ENCODE measurements around the gene ZNF532. TPM values are rescaled to one million over a fixed set of nuclear protein-coding genes. Genes with fewer than 3 reads are reported as not detected.
A peak's percentile ranks its signal among the peaks of the same experiment; 100 is the strongest.

ZNF532 gene
- total RNA-seq, 8 experiments from 2014 or later, result 28.6 to 161 (median 137) TPM

DNA sequence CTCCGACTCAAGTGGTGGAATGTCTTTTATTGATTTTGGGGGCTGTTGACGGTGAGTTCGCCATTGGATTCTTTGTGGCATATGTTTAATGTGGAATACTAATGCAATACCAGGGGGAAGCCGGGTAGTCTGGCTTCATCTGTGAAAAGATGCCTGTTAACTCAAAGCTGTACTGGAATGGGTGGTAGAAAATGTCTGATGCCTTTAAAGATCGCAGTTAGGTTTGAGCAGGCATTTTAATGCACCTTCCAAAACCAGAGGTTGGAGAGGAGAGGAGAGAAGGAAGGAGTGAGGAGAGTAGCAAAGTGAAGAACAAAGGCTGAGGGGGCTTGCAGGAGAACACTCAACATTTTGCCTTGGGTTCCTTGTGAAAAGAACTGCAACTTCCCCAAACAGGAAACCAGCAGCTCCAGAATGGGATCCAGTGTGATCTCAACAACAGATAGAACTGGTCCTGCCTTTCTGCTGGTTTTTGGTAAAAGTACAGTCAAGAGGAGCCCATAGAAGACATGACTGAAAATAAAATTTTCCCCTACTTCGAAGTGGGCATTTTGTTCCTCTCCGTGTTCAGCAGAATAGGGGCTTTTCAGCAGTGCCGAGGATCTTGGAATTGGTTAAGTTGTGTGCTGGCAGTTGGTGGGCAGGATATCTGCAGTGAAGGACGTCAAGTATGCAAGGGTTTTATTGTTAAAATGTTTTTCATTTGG lies 1.5 kb downstream of the ZNF532 start:
- 0 to 76% (median 24%) methylated on average over 1 to 9 of the region's 9 CpGs; no CpG with 5 or more reads in 1 of the 10 experiments for WGBS, 10 experiments
- H3K4me3 ChIP-seq, result peak overlapping the region; percentile 36 to 47 (median 43)
- ATAC-seq (replicated peaks in 6 of 8), result no peak
- peak overlapping the region; percentile 100 for H3K27ac ChIP-seq
- H3K4me1 ChIP-seq (replicated peaks in 1 of 2), result peaks cover 56 to 69% of the 10 kb centered on the region in 2 donors
- in situ Hi-C loops (cut with MboI; ENCODE audit: low pct_unique_long_range_greater_than_20kb in 2 of 9, low sequenced_read_pairs in 9 of 9, unreplicated experiment in 9 of 9), result no loop called here

DNA sequence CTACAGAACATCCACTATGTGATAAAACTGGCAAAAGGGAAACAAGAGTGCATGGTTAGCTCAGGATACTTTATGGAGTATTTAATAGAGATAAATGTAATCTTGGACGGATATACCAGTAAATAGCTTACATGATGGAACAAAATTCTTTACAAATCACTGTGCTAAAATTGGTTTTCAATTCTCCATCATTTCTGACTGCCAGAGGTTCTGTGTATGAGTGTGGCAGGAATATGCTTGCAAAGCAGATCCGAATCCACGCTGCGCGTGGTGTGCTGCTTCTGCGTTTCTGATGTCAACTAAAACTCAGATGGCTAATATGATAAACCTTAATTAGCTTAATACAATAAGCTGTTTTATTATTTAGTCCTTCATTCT lies 2.1 kb downstream of the ZNF532 start:
- WGBS, 10 experiments, result 53 to 100% (median 63%) methylated on average over 1 to 6 of the region's 6 CpGs; no CpG with 5 or more reads in 1 of the 10 experiments
- peak overlapping the region; percentile 100 for H3K27ac ChIP-seq
- ATAC-seq (replicated peaks in 6 of 8), result no peak
- peak overlapping the region; percentile 36 to 47 (median 43) for H3K4me3 ChIP-seq
- peaks cover 51 to 68% of the 10 kb centered on the region in 2 donors for H3K4me1 ChIP-seq (replicated peaks in 1 of 2)
- in situ Hi-C loops (cut with MboI; ENCODE audit: low pct_unique_long_range_greater_than_20kb in 2 of 9, low sequenced_read_pairs in 9 of 9, unreplicated experiment in 9 of 9), result no loop called here

DNA sequence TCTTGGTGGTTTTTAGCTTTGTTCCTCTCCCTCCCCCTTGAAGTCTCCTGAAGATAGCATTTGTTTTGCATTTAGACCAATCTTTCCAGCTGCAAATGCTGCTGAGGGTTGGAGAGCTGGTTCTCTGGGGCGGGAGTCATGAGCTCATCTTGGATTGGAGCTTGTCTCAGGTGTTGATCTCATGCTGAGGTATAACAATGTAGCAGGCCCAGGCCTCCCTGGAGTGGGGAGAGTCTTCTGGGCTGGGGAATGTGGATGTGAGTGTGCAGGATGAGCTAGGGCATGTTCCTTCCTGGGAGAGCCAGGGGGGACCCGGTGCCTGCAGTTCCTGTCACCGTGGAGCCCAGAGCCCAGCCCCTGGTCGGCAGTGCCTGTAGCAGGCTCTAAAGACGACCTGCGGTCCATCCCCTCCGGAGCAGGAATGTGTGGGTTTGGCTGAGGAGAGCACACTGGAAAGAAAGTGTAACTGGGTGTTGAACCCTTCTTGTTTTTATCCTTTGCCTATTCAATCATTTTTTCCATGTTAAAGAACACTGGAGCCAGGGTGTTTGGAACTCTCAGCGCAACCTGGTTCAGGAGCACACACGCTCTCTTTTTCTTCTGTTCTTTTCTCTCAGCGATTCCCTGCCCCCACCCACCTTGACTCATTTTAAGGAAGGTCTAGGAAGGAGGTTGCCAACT lies 2.7 kb downstream of the ZNF532 start:
- peak overlapping the region; percentile 36 to 47 (median 43) for H3K4me3 ChIP-seq
- ATAC-seq (replicated peaks in 6 of 8), result peak in 5 of 8 experiments; percentile 42 to 52 (median 48)
- in situ Hi-C loops (cut with MboI; ENCODE audit: low pct_unique_long_range_greater_than_20kb in 2 of 9, low sequenced_read_pairs in 9 of 9, unreplicated experiment in 9 of 9), result no loop called here
- H3K4me1 ChIP-seq (replicated peaks in 1 of 2), result peaks cover 44 to 61% of the 10 kb centered on the region in 2 donors
- peak overlapping the region; percentile 100 for H3K27ac ChIP-seq
- WGBS, 10 experiments, result 35 to 83% (median 77%) methylated on average over 3 to 6 of the region's 10 CpGs; no CpG with 5 or more reads in 3 of the 10 experiments

DNA sequence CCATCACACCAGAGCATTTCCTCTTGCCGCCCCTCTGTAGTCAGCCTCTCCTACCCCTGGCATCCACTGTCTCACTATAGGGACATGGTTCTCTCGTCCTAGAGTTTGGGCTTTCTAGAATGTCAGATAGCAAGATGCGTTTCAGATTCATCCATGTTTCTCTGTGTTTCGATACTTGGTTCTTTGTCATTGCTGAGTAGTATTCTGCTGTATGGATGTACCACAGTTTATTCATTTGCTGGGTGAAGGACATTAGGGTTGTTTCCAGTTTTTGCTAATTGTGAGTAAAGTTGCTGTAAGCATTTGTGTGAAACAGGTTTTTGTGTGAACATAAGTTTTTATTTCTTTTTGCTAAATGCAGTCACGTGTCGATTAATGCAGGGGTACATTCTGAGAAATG lies 3.8 kb downstream of the ZNF532 start:
- Histone ChIP-seq H3K4me3 (no peak overlapping the region), H3K4me1 (replicated peaks in 1 of 2) (peaks cover 37 to 55% of the 10 kb centered on the region in 2 donors), H3K27ac (no peak overlapping the region)
- WGBS, 10 experiments, result 95 to 100% (median 100%) methylated on average over 2 to 5 of the region's 6 CpGs; no CpG with 5 or more reads in 3 of the 10 experiments
- in situ Hi-C loops (cut with MboI; ENCODE audit: low pct_unique_long_range_greater_than_20kb in 2 of 9, low sequenced_read_pairs in 9 of 9, unreplicated experiment in 9 of 9), result no loop called here
- ATAC-seq (replicated peaks in 6 of 8), result no peak

DNA sequence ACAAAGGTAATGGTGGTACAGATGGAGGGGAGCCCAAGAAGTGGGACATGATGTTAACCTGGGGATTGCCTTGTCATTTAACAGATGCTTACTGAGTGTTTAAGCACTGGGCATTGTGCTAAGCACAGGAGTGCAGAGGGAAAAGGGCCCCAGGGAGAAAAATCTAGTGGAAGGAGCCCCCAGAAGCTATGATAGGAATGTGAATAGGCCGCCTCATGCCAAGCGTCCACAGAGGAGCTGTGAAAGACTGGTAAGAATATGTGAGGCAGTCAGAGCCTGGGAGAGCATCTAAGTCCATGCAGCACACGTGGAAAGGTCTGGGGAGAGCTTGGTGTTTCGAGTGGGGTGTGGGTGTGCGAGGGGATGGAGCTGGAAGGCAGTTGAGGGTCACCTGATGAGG lies 5.5 kb downstream of the ZNF532 start:
- in situ Hi-C loops (cut with MboI; ENCODE audit: low pct_unique_long_range_greater_than_20kb in 2 of 9, low sequenced_read_pairs in 9 of 9, unreplicated experiment in 9 of 9), result no loop called here
- H3K4me3 ChIP-seq, result no peak overlapping the region
- 87 to 100% (median 93%) methylated on average over 2 to 5 of the region's 5 CpGs; no CpG with 5 or more reads in 5 of the 10 experiments for WGBS, 10 experiments
- H3K27ac ChIP-seq, result peak overlapping the region in 1 of 2 donors; percentile 8
- peaks cover 22 to 50% of the 10 kb centered on the region in 2 donors for H3K4me1 ChIP-seq (replicated peaks in 1 of 2)
- ATAC-seq (replicated peaks in 6 of 8), result peak in 2 of 8 experiments; percentile 32 to 35

DNA sequence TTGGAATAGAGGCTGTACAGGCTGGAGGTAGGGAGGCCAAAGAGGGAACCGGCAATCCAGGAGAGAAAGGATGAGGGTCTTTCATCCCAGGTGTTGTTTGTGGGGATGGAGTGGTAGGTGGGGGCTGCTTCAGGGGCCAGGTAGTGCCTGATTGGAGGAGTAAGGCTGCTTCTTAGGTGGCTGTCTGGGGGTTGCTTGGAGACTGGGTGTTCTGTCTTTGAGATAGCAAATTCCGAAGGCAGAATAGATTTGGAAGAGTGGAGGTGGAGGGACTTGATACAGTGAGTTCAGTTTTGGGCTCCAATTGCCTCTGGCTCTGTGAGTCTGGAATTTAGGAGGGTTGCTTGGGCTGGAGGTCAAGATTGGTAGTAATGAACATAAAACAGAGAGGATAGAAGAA lies 5.9 kb downstream of the ZNF532 start:
- peak overlapping the region in 1 of 2 donors; percentile 8 for H3K27ac ChIP-seq
- in situ Hi-C loops (cut with MboI; ENCODE audit: low pct_unique_long_range_greater_than_20kb in 2 of 9, low sequenced_read_pairs in 9 of 9, unreplicated experiment in 9 of 9), result no loop called here
- H3K4me1 ChIP-seq (replicated peaks in 1 of 2), result peaks cover 17 to 46% of the 10 kb centered on the region in 2 donors
- no peak overlapping the region for H3K4me3 ChIP-seq
- 83 to 100% (median 100%) methylated on average over 1 to 2 of the region's 2 CpGs; no CpG with 5 or more reads in 6 of the 10 experiments for WGBS, 10 experiments
- ATAC-seq (replicated peaks in 6 of 8), result no peak

DNA sequence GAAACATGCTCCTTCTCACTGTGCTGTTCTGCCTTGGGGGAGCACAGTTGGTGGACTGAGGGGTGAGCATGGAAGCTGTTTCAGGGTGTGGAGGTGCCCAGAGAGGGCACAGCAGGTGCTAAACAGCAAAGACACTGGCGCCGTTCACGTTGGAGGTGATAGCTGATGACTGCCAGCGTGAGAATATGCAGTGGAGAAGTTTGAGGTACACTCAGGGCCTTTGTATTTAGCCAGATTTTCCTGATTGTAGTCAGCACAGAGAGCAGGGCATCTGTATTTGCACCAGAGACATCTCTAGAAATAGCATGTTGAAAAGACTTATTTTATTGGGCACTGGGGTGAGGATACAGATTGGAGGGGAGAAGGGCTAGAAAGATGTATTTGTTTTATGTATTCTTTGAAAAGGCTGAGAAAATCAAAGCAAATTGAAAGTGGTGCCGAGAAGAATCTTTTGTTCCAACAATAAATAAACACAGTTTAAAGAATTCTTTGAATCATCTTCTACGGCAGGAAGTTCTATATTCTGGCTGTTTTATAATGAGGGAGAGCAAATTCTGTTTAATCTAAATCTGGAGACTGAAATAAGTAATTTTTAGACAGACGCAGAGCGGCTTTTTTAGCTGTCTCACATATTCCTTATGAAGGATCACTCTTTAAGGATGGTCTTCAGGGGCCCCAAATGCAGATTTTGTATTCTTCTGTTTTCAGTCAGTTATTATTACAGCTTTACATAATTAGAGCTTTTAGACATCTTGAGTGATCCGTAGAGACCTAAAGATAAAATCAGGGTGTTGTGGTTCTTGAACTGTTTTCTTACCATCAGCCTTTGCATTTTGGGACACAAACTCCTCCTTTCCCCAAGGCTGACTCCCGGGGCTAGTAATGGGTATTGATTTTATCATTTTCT lies 7.1 kb downstream of the ZNF532 start:
- Histone ChIP-seq H3K27ac (no peak overlapping the region), H3K4me3 (no peak overlapping the region), H3K4me1 (replicated peaks in 1 of 2) (peaks cover 17 to 38% of the 10 kb centered on the region in 2 donors)
- 41 to 100% (median 87%) methylated on average over 2 to 10 of the region's 10 CpGs; no CpG with 5 or more reads in 1 of the 10 experiments for WGBS, 10 experiments
- ATAC-seq (replicated peaks in 6 of 8), result peak in 3 of 8 experiments; percentile 43 to 54 (median 48)
- in situ Hi-C loops (cut with MboI; ENCODE audit: low pct_unique_long_range_greater_than_20kb in 2 of 9, low sequenced_read_pairs in 9 of 9, unreplicated experiment in 9 of 9), result no loop called here

DNA sequence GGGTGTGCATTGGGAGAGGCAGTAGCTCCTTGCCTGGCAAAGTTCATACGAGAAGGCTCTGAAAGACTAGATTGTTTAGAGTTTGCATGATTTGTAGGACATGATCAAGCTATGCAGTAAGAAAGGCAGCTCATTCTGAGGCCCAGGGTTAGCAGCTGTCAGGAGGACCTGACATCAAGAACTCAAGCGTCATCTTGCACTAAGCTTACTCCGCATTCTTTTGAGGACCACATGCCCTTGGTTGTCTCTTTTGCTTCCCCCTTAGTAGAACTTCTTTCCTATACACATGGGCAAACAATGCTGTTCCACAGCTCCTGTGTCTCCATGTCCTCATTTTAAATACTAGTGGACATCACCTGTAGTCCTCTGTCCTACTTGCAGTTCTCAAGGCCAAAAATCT lies 14.0 kb downstream of the ZNF532 start:
- ATAC-seq (replicated peaks in 6 of 8), result no peak
- Histone ChIP-seq H3K27ac (no peak overlapping the region), H3K4me1 (replicated peaks in 1 of 2) (peaks cover 6 to 8% of the 10 kb centered on the region in 2 donors), H3K4me3 (no peak overlapping the region)
- in situ Hi-C loops (cut with MboI; ENCODE audit: low pct_unique_long_range_greater_than_20kb in 2 of 9, low sequenced_read_pairs in 9 of 9, unreplicated experiment in 9 of 9), result loop anchor here in 1 of 9 experiments (25.0 kb wide), 1 partner anchor 184 kb away; no protein-coding TSS in a partner anchor
- 83 to 100% (median 95%) methylated on average over 1 to 3 of the region's 3 CpGs; no CpG with 5 or more reads in 4 of the 10 experiments for WGBS, 10 experiments

DNA sequence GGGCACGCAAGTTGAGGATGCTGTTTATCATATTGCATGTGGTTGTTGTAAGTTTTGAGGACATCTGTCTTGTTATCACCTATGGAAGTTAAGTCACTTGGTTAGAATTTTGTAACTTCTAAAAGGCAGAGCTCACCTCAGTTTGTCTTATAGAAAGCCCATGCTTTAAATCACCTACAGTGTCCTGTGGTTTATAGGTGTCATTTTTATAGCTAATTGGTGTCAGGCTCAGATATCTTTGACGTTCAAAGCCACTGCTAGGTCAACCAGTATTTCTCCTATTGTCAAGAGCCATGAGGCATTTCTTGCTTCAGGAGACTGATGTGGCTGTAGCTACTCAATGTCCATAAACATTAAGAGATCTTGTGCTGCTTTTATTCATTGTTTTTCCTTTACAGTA lies 16.8 kb downstream of the ZNF532 start:
- WGBS, 10 experiments, result 0 to 100% (median 78%) methylated on average over 1 to 2 of the region's 2 CpGs; no CpG with 5 or more reads in 4 of the 10 experiments

DNA sequence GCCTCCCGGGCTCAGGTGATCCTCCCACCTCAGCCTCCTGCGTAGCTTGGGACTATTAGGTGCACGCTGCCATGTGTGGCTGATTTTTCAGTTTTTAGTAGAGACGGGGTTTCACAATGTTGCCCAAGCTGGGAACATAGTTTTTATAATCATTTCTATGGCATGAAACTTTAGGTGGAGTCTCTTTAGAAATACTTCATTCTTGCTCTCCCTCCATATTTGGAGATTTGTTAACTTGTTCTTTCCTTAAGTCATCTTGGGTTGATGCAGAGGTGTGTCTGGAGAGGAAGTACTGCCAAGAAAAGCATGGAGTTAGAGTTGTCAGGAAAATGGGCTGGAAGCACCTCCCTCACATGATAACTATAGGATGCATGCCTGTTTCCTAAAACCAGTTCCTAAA lies 17.4 kb downstream of the ZNF532 start:
- WGBS, 10 experiments, result 80 to 100% (median 99%) methylated on average over 1 to 4 of the region's 4 CpGs; no CpG with 5 or more reads in 4 of the 10 experiments
- peaks cover 8 to 9% of the 10 kb centered on the region in 2 donors for H3K4me1 ChIP-seq (replicated peaks in 1 of 2)
- ATAC-seq (replicated peaks in 6 of 8), result no peak

More for the DNA sequence above, 16.8 kb downstream of the ZNF532 start:
- Histone ChIP-seq H3K4me3 (no peak overlapping the region), H3K27ac (no peak overlapping the region), H3K4me1 (replicated peaks in 1 of 2) (peaks cover 6 to 8% of the 10 kb centered on the region in 2 donors)
- ATAC-seq (replicated peaks in 6 of 8), result no peak
- in situ Hi-C loops (cut with MboI; ENCODE audit: low pct_unique_long_range_greater_than_20kb in 2 of 9, low sequenced_read_pairs in 9 of 9, unreplicated experiment in 9 of 9), result loop anchor here in 1 of 9 experiments (25.0 kb wide), 1 partner anchor 181 kb away; no protein-coding TSS in a partner anchor

DNA sequence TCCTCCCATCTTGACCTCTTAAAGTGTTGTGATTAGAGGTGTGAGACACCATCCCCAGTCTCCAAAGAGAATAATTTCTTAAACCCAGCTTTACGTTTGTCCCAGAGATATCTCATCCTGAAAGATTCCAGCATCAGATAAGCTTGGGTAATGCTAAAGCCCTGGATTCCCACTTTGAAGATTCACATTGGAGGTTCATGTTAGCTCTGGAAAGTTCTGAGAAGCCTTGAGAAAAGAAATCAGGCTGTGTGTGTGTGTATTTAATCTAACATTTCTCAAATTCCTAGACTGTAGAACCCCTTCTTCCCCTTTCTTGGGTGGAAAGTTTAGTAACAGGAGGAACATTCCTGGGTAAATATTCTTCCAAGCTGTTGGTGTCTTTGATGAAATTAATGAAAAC lies 18.0 kb downstream of the ZNF532 start:
- Histone ChIP-seq H3K4me3 (no peak overlapping the region), H3K27ac (no peak overlapping the region), H3K4me1 (replicated peaks in 1 of 2) (peaks cover 8 to 9% of the 10 kb centered on the region in 2 donors)
- ATAC-seq (replicated peaks in 6 of 8), result no peak
- WGBS, 10 experiments, result 71 to 100% (median 92%) methylated on average over 1 of the region's 1 CpG; no CpG with 5 or more reads in 4 of the 10 experiments
- in situ Hi-C loops (cut with MboI; ENCODE audit: low pct_unique_long_range_greater_than_20kb in 2 of 9, low sequenced_read_pairs in 9 of 9, unreplicated experiment in 9 of 9), result loop anchor here in 1 of 9 experiments (25.0 kb wide), 1 partner anchor 180 kb away; no protein-coding TSS in a partner anchor

More for the DNA sequence above, 17.4 kb downstream of the ZNF532 start:
- in situ Hi-C loops (cut with MboI; ENCODE audit: low pct_unique_long_range_greater_than_20kb in 2 of 9, low sequenced_read_pairs in 9 of 9, unreplicated experiment in 9 of 9), result loop anchor here in 1 of 9 experiments (25.0 kb wide), 1 partner anchor 180 kb away; no protein-coding TSS in a partner anchor
- Histone ChIP-seq H3K27ac (no peak overlapping the region), H3K4me3 (no peak overlapping the region)

DNA sequence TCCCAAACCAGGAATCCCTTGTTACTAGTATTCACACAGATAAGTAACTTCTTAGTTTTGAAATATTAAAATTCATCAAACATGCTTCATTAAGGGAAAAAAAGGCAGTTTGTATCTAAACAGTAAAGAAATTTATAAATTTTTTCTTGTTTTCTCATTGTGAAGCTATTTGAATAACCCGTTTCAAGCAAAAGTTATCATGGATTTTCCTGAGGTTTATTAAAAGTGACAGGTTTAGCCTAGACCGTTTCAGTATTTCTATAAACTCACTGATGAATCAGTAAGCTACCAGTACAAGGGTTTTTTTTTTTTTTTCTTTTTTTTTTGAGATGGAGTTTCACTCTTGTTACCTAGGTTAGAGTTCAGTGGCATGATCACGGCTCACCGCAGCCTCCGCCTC lies 20.0 kb downstream of the ZNF532 start:
- peaks cover 8 to 9% of the 10 kb centered on the region in 2 donors for H3K4me1 ChIP-seq (replicated peaks in 1 of 2)
- 83 to 100% (median 98%) methylated on average over 1 to 5 of the region's 5 CpGs; no CpG with 5 or more reads in 1 of the 10 experiments for WGBS, 10 experiments
- no peak for ATAC-seq (replicated peaks in 6 of 8)
- in situ Hi-C loops (cut with MboI; ENCODE audit: low pct_unique_long_range_greater_than_20kb in 2 of 9, low sequenced_read_pairs in 9 of 9, unreplicated experiment in 9 of 9), result loop anchor here in 1 of 9 experiments (25.0 kb wide), 1 partner anchor 178 kb away; no protein-coding TSS in a partner anchor
- H3K4me3 ChIP-seq, result no peak overlapping the region
- H3K27ac ChIP-seq, result no peak overlapping the region

Measured in motor neuron (in vitro differentiated cells).